ENCODE results near the gene ZNF253. TPM values are rescaled to one million over a fixed set of nuclear protein-coding genes. Genes with fewer than 3 reads are reported as not detected.

ZNF253 gene
- polyA plus RNA-seq, 1 donor (not counting 4 experiments of a cell fraction or from before 2014, with no cell fraction given), result 2.3 TPM

- H3K27ac ChIP-seq (ENCODE audit: control insufficient read depth, insufficient read depth, low read length), result no peak overlapping the region
- DNase-seq (ENCODE audit: low read depth, low spot score), result no peak
- H3K9ac ChIP-seq (ENCODE audit: control insufficient read depth, extremely low read depth, insufficient read depth, low read length), result no peak overlapping the region
- dilution Hi-C loops (cut with MboI; ENCODE audit: extremely low pct_ligation_motif_present, low sequenced_read_pairs), result no loop called here
- TF ChIP-seq CTCF (optimal IDR thresholded peaks at IDR 0.05 in 1 of 3, IDR thresholded peaks at IDR 0.05 in 1 of 3, conservative IDR thresholded peaks at IDR 0.05 in 1 of 3; ENCODE audit: extremely low read depth in 1 of 3, insufficient read depth in 2 of 3, low read length in 3 of 3), result no peak
- no peaks in the 10 kb centered on the region for H3K4me1 ChIP-seq (ENCODE audit: control insufficient read depth, extremely low read depth, insufficient read depth, low read length)
- H3K4me2 ChIP-seq (ENCODE audit: control insufficient read depth, extremely low read depth, insufficient read depth, low read depth, low read length), result no peak overlapping the region
- no peaks in the 10 kb centered on the region for H3K79me2 ChIP-seq (ENCODE audit: control insufficient read depth, insufficient read depth, low read length)
- H4K20me1 ChIP-seq (ENCODE audit: control insufficient read depth, extremely low read depth, insufficient read depth, low read length), result no peaks in the 10 kb centered on the region
- H3K27me3 ChIP-seq (ENCODE audit: control insufficient read depth, extremely low read depth, insufficient read depth, low read length), result no peaks in the 10 kb centered on the region
- FAIRE-seq, result no peak
- no peak overlapping the region for H2AFZ ChIP-seq (ENCODE audit: control insufficient read depth, low read length)
- H3K9me1 ChIP-seq (ENCODE audit: control insufficient read depth, extremely low read depth, insufficient read depth, low read length), result no peaks in the 10 kb centered on the region
- H3K36me3 ChIP-seq (ENCODE audit: control insufficient read depth in 2 of 2, extremely low read depth in 1 of 2, insufficient read depth in 2 of 2, low read length in 2 of 2), result no peaks in the 10 kb centered on the region
- peaks cover 12% of the 10 kb centered on the region for H3K9me3 ChIP-seq (ENCODE audit: control insufficient read depth, low read depth, low read length)
- no peak overlapping the region for H3K4me3 ChIP-seq (ENCODE audit: control insufficient read depth in 2 of 3, extremely low read depth in 1 of 3, insufficient read depth in 2 of 3, low read depth in 1 of 3, low read length in 3 of 3)
Observed at GRCh38 chr19:19826875-19827274, 38.8 kb upstream of the ZNF253 start.

- peaks cover 16% of the 10 kb centered on the region for H3K9me3 ChIP-seq (ENCODE audit: control insufficient read depth, low read depth, low read length)
- H2AFZ ChIP-seq (ENCODE audit: control insufficient read depth, low read length), result no peak overlapping the region
- H3K36me3 ChIP-seq (ENCODE audit: control insufficient read depth in 2 of 2, extremely low read depth in 1 of 2, insufficient read depth in 2 of 2, low read length in 2 of 2), result no peaks in the 10 kb centered on the region
- H3K79me2 ChIP-seq (ENCODE audit: control insufficient read depth, insufficient read depth, low read length), result no peaks in the 10 kb centered on the region
- dilution Hi-C loops (cut with MboI; ENCODE audit: extremely low pct_ligation_motif_present, low sequenced_read_pairs), result no loop called here
- TF ChIP-seq EZH2 (IDR thresholded peaks at IDR 0.05; ENCODE audit: low read length), result no peak
- TF ChIP-seq CTCF (optimal IDR thresholded peaks at IDR 0.05 in 1 of 3, IDR thresholded peaks at IDR 0.05 in 1 of 3, conservative IDR thresholded peaks at IDR 0.05 in 1 of 3; ENCODE audit: extremely low read depth in 1 of 3, insufficient read depth in 2 of 3, low read length in 3 of 3), result no peak
- no peaks in the 10 kb centered on the region for H3K9me1 ChIP-seq (ENCODE audit: control insufficient read depth, extremely low read depth, insufficient read depth, low read length)
- H3K9ac ChIP-seq (ENCODE audit: control insufficient read depth, extremely low read depth, insufficient read depth, low read length), result no peak overlapping the region
- no peaks in the 10 kb centered on the region for H4K20me1 ChIP-seq (ENCODE audit: control insufficient read depth, extremely low read depth, insufficient read depth, low read length)
- H3K4me1 ChIP-seq (ENCODE audit: control insufficient read depth, extremely low read depth, insufficient read depth, low read length), result no peaks in the 10 kb centered on the region
- H3K27ac ChIP-seq (ENCODE audit: control insufficient read depth, insufficient read depth, low read length), result no peak overlapping the region
- H3K4me3 ChIP-seq (ENCODE audit: control insufficient read depth in 2 of 3, extremely low read depth in 1 of 3, insufficient read depth in 2 of 3, low read depth in 1 of 3, low read length in 3 of 3), result no peak overlapping the region
- no peaks in the 10 kb centered on the region for H3K27me3 ChIP-seq (ENCODE audit: control insufficient read depth, extremely low read depth, insufficient read depth, low read length)
- DNase-seq (ENCODE audit: low read depth, low spot score) (no peak), FAIRE-seq (no peak)
- no peak overlapping the region for H3K4me2 ChIP-seq (ENCODE audit: control insufficient read depth, extremely low read depth, insufficient read depth, low read depth, low read length)
Observed at GRCh38 chr19:19835560-19836038, 30.1 kb upstream of the ZNF253 start.
